ENCODE data around the gene PDCL2.

DNA sequence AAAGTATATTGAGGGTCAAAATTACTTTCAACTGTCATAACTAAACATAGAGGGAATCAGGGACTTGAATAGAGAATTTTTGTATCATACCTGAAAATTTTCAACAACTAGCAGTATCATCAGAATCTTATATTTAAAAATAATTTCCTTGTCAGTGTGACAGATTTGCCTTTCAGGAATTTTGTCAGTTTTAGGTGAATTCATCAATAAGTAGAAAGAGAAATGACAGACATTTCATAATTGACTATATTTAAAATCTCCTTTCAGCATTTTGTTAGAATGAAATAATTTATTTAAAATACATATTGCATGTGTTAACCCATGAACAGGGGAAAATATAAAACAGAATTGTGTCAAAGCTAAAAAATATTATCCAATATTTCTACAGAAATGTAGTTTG, 8.6 kb upstream of the PDCL2 start:
- no peak for TF ChIP-seq POLR2A (IDR thresholded peaks at IDR 0.05)
- TF ChIP-seq, protein P1, sequence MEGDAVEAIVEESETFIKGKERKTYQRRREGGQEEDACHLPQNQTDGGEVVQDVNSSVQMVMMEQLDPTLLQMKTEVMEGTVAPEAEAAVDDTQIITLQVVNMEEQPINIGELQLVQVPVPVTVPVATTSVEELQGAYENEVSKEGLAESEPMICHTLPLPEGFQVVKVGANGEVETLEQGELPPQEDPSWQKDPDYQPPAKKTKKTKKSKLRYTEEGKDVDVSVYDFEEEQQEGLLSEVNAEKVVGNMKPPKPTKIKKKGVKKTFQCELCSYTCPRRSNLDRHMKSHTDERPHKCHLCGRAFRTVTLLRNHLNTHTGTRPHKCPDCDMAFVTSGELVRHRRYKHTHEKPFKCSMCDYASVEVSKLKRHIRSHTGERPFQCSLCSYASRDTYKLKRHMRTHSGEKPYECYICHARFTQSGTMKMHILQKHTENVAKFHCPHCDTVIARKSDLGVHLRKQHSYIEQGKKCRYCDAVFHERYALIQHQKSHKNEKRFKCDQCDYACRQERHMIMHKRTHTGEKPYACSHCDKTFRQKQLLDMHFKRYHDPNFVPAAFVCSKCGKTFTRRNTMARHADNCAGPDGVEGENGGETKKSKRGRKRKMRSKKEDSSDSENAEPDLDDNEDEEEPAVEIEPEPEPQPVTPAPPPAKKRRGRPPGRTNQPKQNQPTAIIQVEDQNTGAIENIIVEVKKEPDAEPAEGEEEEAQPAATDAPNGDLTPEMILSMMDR (IDR thresholded peaks at IDR 0.05 in 8 of 11, conservative IDR thresholded peaks at IDR 0.05 in 3 of 11) = no peak
- TF ChIP-seq POLR2AphosphoS5 (IDR thresholded peaks at IDR 0.05) = no peak

Measured in spleen (tissue), 7 donors.